Hepatocyte (in vitro differentiated cells): ENCODE measurements around the gene TAAR2. TPM values are rescaled to one million over a fixed set of nuclear protein-coding genes. Genes with fewer than 3 reads are reported as not detected.
A peak's percentile ranks its signal among the peaks of the same experiment; 100 is the strongest.

Experiments used
- DNase-seq: peaks from one replicate; pipeline ENCODE4 v3.0.0-alpha.2; 2016; ENCODE audit warnings: low spot score
- H2AFZ ChIP-seq: fragments of 200-600 bp; sonication (generic); 2 replicates; pipeline ENCODE4 v1.6.0; 2016; ENCODE audit warnings: antibody characterized with exemption, mild to moderate bottlenecking
- H3K27ac ChIP-seq: fragments of 200-600 bp; sonication (generic); 2 replicates; pipeline ENCODE4 v1.5.1; 2016; ENCODE audit warnings: mild to moderate bottlenecking
- H3K27me3 ChIP-seq: fragments of 200-600 bp; sonication (generic); 2 replicates; pipeline ENCODE4 v1.6.1; 2016
- H3K36me3 ChIP-seq: fragments of 200-600 bp; sonication (generic); replicated peaks from 2 replicates; pipeline ENCODE4 v1.5.1; 2016; ENCODE audit warnings: low read depth; ENCODE audit not compliant: insufficient read depth
- H3K4me1 ChIP-seq: fragments of 200-600 bp; sonication (generic); 2 replicates; pipeline ENCODE4 v1.5.1; 2016; ENCODE audit warnings: mild to moderate bottlenecking, moderate library complexity; ENCODE audit not compliant: insufficient read depth
- H3K4me2 ChIP-seq: fragments of 200-600 bp; sonication (generic); 2 replicates; pipeline ENCODE4 v1.6.0; 2016
- H3K4me3 ChIP-seq: fragments of 200-600 bp; sonication (generic); 2 replicates; pipeline ENCODE4 v1.5.1; 2016; ENCODE audit warnings: mild to moderate bottlenecking
- H3K79me2 ChIP-seq: fragments of 200-600 bp; sonication (generic); 2 replicates; pipeline ENCODE4 v1.6.0; 2017; ENCODE audit warnings: mild to moderate bottlenecking
- H3K9me2 ChIP-seq: fragments of 200-600 bp; sonication (generic); replicated peaks from 2 replicates; pipeline ENCODE4 v1.6.0; 2017; ENCODE audit warnings: mild to moderate bottlenecking; ENCODE audit not compliant: insufficient read depth
- H3K9me3 ChIP-seq: fragments of 200-600 bp; sonication (generic); 2 replicates; pipeline ENCODE4 v1.5.1; 2016; ENCODE audit warnings: low read depth, mild to moderate bottlenecking
- H4K20me1 ChIP-seq: fragments of 200-600 bp; sonication (generic); 2 replicates; pipeline ENCODE4 v1.6.0; 2016; ENCODE audit warnings: mild to moderate bottlenecking; ENCODE audit not compliant: insufficient read depth, poor library complexity, severe bottlenecking
- CTCF ChIP-seq: fragments of 200-600 bp; sonication (generic); IDR thresholded peaks from 2 replicates; pipeline ENCODE4 v1.5.1; 2016; ENCODE audit warnings: antibody characterized with exemption, mild to moderate bottlenecking; ENCODE audit not compliant: poor library complexity
- EZH2 ChIP-seq: fragments of 200-600 bp; sonication (generic); IDR thresholded peaks from 2 replicates; pipeline ENCODE4 v1.6.1; 2016; ENCODE audit warnings: antibody characterized with exemption, mild to moderate bottlenecking, borderline replicate concordance
- EZH2phosphoT487 ChIP-seq: fragments of 200-600 bp; sonication (generic); IDR thresholded peaks from one replicate; pipeline ENCODE4 v1.6.1; 2018; ENCODE audit warnings: antibody characterized with exemption, mild to moderate bottlenecking, low read depth, moderate library complexity; ENCODE audit not compliant: unreplicated experiment, severe bottlenecking
- WGBS: methylation state at CpG from one replicate; pipeline ENCODE4 v1.1.6; 2016; ENCODE audit warnings: low lambda C conversion rate; ENCODE audit errors: missing lambda C conversion rate; 5-methylcytosine and 5-hydroxymethylcytosine counted together
- polyA plus RNA-seq: library from polyadenylated mRNA; unstranded; fragments of >200 nt; fragmentation: Nextera tagmentation; extraction: Ambion mirVana; gene quantifications from 2 replicates; pipeline ENCODE4 v1.2.1, GENCODE V29; 2016
- total RNA-seq: library from RNA; depleted of rRNA; stranded (reverse); fragments of >200 nt; gene quantifications from 2 replicates; pipeline ENCODE4 v1.2.3, GENCODE V29; 2014

The TAAR2 gene
- total and polyA plus RNA-seq, 2 experiments from 2014 or later, result not detected

GRCh38 chr6:132669690-132670291 is 45.7 kb upstream of the TAAR2 start:
- peak; percentile 72 for DNase-seq
- Histone ChIP-seq H3K27me3 (no peaks in the 10 kb centered on the region), H3K4me2 (peak overlapping the region; percentile 47), H4K20me1 (no peaks in the 10 kb centered on the region), H2AFZ (peak overlapping the region; percentile 69), H3K4me3 (no peak overlapping the region), H3K27ac (peak overlapping the region; percentile 51), H3K4me1 (peaks cover 9% of the 10 kb centered on the region), H3K36me3 (no peaks in the 10 kb centered on the region), H3K9me2 (no peaks in the 10 kb centered on the region), H3K9me3 (no peaks in the 10 kb centered on the region), H3K79me2 (no peaks in the 10 kb centered on the region)
- WGBS, result 30% methylated on average over 4 of the region's 4 CpGs
- TF ChIP-seq EZH2phosphoT487, result no peak
- peak; percentile 70 for TF ChIP-seq CTCF
- no peak for TF ChIP-seq EZH2

GRCh38 chr6:132666118-132666517 is 42.0 kb upstream of the TAAR2 start:
- WGBS, result 87% methylated on average over 4 of the region's 4 CpGs
- H4K20me1 ChIP-seq, result no peaks in the 10 kb centered on the region
- H3K27ac ChIP-seq, result no peak overlapping the region
- H3K4me2 ChIP-seq, result no peak overlapping the region
- H3K9me2 ChIP-seq, result no peaks in the 10 kb centered on the region
- TF ChIP-seq CTCF, result no peak
- no peak for TF ChIP-seq EZH2phosphoT487
- no peak for TF ChIP-seq EZH2
- no peaks in the 10 kb centered on the region for H3K27me3 ChIP-seq
- no peaks in the 10 kb centered on the region for H3K79me2 ChIP-seq
- no peaks in the 10 kb centered on the region for H3K36me3 ChIP-seq
- H3K9me3 ChIP-seq, result no peaks in the 10 kb centered on the region
- no peak for DNase-seq
- H3K4me3 ChIP-seq, result no peak overlapping the region
- no peak overlapping the region for H2AFZ ChIP-seq
- peaks cover 9% of the 10 kb centered on the region for H3K4me1 ChIP-seq

- no peaks in the 10 kb centered on the region for H4K20me1 ChIP-seq
- H3K4me3 ChIP-seq, result no peak overlapping the region
- H3K27ac ChIP-seq, result no peak overlapping the region
- no peaks in the 10 kb centered on the region for H3K27me3 ChIP-seq
- H3K4me2 ChIP-seq, result no peak overlapping the region
- no peak for DNase-seq
- no peaks in the 10 kb centered on the region for H3K79me2 ChIP-seq
- no peaks in the 10 kb centered on the region for H3K9me2 ChIP-seq
- WGBS, result 94% methylated on average over 1 of the region's 1 CpG
- no peaks in the 10 kb centered on the region for H3K4me1 ChIP-seq
- no peak overlapping the region for H2AFZ ChIP-seq
- TF ChIP-seq EZH2phosphoT487 (no peak), CTCF (no peak), EZH2 (no peak)
- no peaks in the 10 kb centered on the region for H3K9me3 ChIP-seq
- H3K36me3 ChIP-seq, result no peaks in the 10 kb centered on the region
Observed at GRCh38 chr6:132664309-132665034, 40.4 kb upstream of the TAAR2 start.
